NK-92 (cell line): ENCODE data around the gene ACY1.
"Not testable (repeated sequence)": the region's sequence is repeated elsewhere in the genome, so short reads cannot be mapped to it uniquely, and the experiment has no call there.

Experiments
- DNase-seq: peaks from one replicate; lab custom pipeline; 2025; ENCODE audit not compliant: unreplicated experiment; lab: John Stamatoyannopoulos, UW

The ACY1 gene

DNA sequence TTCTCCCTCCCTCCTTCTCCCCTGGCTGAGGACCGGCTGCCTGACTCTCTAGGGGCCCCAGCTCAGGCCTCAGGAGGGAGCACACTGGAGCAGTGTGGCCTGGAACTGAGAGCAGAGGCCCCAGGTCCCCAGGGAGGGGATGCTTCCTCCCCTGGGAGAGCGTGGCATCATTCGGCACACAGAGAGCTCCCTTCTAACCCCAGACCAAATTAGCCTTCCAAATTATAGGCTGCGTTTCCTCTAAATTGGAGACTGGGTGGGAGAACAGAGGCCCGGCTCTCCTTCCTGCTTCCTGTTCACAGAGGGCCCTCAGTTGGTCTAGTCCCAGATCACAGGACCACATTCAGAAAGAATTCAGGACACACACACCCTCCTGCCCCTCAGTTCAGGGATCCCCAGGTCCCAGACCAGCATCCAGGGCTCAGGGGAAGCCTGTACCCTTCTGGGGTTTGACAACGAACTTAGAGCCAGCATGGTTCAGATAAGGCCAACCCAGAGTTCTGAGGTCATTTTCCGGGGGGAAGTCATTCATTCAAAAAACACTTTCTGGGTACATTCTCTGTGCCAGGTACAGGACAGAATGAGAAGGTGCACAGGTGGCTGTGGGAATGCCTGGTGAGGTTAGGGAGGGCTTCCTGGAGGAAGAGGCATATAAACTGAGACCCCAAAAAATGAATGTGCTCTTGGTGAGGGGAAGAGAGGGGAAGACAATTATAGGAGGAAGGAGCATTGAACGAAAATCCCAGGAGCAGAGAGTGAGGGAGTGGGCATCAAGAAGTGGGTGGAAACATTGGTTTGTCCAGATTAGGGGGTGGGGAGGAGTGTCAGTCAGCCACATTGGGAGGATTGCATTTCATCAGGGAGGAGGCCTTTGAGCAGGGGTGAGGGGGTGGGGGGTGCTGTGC lies 40.8 kb downstream of the ACY1 start:
- DNase-seq: no peak

DNA sequence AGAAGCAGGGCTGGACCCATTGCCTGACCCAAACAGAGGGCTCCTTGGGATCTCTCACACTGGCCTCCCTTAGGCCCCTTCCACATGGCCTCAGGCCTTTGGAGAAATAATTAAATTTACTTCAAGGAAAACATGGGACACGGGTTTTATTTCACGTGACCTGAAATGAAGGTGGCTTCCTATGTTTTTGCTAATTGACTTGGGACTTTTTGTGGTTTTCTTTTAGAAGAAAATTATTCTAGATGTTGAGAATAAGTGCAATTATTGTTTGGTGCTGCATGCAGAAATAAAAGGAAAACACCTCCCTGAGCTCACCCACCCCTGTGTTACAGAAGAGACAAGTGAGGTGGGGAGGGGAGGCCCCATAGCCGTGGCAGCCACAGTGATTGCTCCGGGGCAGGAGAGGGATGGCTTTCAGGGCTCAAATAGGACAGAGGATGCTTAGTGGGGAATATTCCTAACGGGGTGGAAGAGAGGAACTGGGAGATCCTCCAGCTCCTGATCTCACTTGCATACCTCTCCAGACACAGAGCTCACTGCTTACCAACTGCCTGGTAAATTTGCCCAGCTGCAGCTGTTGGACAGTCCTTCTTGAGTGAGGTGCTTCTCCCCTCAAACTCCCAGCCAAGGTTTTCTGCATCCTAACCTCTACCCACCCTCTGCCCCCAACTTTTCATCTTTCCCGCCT lies 41.6 kb downstream of the ACY1 start:
- no peak for DNase-seq

DNA sequence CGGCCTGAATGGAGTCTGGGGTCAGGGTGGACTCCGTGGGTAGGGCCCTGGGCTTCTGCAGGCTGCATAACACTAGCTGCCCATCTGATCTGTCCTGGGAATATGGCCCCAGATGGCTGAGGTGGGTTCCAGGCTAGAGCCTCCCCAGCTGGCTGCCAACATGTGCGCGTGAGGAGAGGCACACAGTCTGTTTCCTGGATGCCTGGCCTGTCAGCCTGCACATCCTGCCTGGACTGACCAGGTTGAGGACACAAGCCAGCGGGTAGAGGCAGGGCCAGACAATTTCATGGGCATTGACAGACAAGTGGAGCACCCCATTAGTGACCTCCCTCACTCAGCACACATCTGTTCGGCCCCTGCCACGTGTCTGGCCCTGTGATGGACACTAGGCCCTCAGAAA lies 42.1 kb downstream of the ACY1 start:
- no peak for DNase-seq

DNA sequence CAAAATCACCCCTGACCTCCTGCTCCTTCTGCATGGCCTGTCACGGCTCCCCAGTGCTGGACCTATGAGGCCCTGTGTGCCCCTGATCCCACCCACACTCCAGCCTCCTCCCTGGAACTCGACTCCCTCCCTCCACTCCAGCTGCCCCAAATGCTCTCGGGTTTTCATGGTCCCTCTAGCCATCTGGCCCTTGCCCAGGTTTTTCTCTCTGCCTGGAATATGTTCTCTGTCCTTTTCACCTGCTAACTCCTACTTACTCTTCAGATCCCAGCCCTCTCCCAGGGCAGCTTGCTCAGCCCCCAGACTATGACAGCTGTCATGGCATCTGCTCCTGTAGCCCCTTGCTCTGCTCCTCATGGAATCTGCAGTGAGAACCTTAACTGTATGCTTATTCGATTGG lies 42.7 kb downstream of the ACY1 start:
- DNase-seq: no peak

DNA sequence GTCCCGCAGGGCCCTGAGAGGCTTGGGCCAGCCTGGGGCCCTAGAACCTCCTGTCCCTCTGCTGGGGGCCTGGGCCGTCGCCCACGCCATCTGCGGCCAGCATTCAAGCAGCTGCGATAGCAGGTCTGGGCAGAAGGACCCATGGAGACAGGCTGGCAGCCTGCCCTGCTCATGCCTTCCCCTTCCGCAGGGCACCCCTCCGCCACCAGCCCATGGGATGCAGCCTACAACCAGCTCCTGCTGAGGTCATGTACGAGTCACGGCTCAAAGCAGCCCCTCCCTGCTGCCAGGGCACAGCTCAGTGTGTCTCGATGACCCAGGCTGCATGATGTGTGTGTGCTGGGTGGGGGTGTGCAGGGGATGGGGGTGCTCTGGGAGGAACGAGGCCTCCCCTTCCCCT lies 45.2 kb downstream of the ACY1 start:
- DNase-seq: no peak

DNA sequence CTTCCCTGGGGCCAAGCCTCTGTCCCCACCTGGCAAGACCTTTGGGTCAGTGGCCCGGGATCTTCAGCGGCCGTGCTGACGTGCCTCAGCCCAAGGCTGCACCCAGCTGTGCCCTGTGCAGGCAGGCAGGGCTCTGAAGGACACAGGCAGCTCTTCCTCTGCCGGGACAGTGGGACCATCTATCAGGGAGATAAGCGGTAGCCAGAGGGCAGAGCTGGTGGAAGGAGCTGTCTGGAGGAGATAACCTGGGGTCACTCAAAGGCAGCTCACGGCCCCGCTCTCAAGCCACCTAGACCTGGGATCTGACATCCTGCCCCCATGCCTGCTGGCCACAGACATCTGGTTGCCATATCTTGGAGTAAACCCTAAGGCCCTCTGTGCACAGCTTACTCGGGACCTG lies 45.7 kb downstream of the ACY1 start:
- no peak for DNase-seq

DNA sequence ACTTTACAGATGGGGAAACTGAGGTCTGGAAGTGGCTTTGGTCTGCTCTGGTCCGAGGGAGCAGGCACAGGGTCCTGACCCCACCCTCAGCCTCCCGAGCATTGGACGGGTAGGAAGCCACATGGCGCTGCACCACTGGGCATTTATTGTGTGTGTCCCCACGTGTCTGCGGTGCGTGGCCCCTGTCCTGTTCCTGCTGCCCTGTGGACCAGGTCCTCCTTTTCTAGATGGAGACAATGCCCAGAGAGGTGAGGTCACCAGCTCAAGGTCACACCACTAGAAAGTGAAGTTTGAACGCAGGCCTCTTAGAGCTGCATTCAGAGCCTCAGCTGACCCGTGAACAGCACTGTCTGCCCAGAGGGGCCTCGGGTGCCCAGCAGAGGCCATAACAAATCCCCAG lies 46.2 kb downstream of the ACY1 start:
- no peak for DNase-seq

DNA sequence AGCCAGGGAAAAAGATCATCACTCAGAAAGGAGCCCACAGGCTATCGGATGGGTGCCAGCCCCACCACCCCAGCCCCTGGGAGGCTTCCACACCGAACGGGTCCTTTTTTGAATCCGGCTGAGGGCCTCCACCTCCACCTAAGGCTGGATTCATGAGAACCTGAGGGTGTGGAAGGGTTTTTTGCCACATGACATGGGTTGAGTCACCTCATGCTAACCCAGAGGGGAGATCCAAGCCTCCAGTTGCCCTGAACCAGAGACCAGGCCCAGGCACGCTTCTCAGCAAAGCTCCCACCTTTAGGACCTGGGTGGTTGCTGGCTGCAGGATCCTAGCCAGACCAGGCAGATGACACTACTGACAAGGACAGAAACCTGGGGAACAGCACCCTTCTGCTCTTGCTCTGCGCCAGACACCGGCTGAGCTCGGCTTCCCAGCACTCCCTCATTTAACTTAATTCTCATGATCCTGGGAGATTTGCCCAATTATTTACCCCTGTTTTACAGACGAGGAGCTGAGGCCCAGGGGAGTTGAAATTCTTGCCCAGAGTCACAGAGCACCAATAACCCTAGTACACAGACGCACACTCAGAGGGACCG lies 47.5 kb downstream of the ACY1 start:
- DNase-seq: no peak

DNA sequence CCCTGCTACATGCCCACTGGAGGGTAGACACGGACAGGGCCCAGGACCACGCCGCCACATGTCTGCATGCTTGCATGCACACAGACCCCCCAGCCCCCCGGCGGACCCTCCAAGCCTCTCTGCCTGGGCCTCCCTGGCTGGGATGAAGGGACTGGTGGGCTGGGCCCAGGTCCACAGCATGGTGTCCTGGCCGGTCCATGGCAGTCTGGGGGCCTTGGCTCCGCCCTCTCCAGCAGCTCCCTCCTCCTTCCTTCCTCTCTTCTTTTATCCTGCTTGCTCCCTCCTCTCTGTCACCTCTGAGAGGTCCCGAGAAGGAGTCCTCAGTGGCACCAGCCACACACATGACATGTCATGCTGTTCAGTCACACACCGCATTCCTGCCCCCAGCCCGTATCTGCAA lies 48.6 kb downstream of the ACY1 start:
- no peak for DNase-seq

DNA sequence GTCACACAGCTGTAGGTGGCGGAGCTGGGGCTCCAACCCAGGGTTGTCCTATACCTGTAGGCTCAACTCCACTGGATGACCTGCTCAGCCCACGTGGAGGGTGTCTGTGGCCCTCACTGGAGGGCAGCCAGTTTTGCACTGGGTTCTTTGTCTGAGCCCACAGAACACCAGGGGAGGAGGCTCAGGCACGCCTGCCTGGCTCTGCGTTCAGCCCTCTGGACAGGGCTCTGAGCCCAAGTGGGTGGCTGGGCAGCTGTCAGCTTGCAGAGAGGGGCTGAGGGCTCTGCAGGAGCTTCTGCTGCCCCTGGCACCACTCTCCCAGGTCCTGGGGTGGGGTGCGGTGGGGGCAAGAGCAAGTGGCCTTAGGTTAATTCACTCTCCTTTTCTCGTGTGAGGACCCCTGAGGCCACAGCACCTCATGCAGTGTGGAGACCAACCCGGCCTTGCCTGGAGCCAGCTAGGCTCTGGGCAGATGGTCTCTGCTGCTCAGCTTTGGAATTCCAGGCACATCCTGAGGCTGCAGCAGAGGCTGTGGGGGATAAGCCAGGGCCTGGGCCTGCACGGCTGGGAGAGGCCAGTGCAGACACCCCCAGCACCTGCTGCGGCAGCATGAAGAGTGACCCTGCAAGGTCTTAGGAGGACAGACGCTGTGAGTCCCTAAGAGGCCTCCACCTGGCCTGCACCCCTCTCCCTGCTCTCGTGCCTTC lies 49.5 kb downstream of the ACY1 start:
- no peak for DNase-seq

DNA sequence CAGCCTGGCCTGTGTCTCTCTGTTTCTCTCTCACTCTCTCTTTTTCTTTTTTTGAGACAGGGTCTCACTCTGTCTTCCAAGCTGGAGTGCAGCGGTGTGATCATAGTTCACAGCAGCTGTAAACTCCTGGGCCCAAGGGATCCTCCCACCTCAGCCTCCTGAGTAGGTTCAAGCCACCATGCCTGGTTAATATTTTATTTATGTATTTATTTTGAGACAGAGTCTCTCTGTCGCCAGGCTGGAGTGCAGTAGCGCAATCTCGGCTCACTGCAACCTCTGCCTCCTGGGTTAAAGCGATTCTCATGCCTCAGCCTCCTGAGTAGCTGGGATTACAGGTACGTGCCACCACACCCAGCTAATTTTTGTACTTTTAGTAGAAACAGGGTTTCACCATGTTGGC lies 50.4 kb downstream of the ACY1 start:
- DNase-seq: not testable (repeated sequence)

DNA sequence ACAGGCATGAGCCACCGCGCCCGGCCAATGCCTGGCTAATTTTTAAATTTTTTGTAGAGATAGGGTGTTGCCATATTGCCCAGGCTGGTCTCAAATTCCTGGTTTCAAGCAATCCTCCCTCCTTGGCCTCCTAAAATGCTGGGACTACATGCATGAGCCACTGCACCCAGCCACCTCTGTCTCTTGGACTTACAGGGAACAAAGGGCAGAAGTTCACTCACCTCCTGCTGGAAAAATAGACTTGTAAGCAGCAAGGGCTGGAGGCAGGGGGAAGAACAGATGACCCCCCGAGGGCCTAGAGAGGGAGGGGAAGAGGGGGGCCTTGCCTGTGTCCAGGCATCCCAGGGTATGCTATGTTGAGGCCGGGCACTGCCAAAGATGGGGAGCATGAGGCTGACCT lies 50.9 kb downstream of the ACY1 start:
- no peak for DNase-seq

DNA sequence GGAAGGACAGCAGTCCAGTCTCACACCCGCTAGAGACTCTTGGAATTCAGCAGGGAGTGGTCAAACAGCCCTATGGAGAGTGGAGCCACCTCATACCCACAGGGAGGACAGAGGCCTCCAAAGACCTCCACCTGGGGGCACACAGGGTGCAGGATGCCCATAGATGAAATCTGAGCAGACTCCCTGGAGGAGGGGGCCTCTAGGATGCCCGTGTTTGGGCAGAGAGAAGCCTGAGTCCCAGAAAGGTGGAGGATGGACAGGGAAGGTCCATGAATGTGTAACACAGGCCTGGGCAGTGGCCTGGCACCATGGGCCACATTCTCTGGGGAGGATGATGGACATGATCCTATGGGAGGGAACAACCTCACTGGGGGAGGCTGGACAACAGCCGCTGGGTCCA lies 51.3 kb downstream of the ACY1 start:
- DNase-seq: no peak

DNA sequence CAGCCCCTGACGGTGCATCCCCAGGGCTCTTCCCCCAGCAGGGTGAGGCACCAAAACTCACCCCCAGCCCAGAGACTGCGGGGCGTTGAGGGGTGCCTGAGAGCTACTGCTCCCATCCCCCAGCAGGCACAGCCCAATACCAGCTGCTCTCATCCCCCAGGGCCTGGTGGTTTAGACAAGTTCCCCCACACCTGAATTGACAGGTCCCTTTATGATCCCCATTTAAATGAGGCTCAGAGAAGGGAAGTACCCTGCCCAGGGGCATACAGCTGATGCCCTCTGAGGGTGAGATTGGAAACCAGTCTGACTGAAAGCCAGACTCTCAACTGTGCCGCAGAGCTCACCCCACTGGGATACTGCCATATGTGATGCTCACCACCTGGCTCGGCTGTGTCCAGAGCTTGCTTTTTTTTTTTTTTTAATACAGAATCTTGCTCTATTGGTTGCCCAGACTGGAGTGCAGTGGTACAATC lies 52.9 kb downstream of the ACY1 start:
- DNase-seq: no peak

DNA sequence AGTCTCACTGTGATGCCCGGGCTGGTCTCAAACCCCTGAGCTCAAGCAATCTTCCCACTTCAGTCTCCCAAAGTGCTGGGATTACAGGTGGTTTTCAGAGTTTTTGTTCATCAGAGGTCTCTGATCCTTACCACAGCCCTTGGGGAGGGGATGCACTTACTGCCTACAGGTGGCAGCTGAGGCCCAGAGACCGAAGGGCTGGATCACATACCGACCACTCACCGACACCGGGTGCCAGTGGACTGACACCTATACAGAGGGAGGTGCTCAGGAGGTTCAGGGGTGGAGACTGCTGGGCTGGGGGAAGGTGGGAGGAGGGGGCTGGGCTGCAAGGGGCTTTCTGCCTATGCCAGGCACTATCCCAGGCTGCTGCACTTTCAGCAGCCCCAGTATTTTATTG lies 53.5 kb downstream of the ACY1 start:
- DNase-seq: no peak

DNA sequence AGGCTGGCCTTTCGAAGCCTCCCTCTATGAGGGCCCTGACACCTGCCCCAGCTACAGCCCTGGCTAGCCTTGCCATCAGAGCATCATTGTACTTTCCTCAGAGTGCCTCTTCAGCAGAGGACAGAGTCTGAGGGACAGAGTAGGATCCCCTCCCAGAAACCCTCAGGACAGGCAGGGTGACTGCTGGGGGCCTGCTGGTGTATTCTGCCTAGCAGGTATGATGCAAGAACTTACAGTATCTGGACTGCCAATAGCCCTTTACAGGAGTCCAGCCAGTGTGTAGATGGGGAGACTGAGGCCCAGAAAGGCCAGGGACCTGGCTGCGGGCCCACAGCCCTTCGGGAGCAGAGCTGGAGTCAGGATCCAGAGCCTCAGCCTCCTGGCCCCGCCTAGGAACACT lies 54.0 kb downstream of the ACY1 start:
- DNase-seq: no peak

DNA sequence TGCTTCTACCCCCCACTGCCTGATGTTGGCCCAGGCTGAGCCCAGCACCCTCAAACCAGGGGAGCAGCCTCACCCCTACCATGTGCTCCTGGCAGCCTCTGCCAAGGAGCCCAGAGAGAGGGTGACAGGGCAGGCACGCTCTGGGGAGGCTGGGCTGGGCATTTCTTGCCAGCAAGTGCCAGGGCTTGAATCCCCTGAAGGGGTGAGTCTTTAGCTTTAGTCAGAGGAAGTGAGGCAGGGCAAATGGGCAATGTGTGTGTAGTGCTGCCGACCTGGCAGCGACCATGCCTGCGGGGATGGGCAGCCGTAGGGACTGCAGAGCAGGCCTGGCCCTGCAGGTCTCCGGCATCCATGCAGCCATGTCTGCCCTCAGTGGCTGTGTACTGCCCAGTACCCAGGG lies 54.9 kb downstream of the ACY1 start:
- no peak for DNase-seq
